GM21390 (cell line): ENCODE results near the gene QTRT2.

Source experiments
- ATAC-seq: cut with Tn5 transposase; IDR thresholded peaks from one replicate; pipeline ENCODE4 v1.9.1; 2021; ENCODE audit not compliant: unreplicated experiment

The QTRT2 gene

DNA sequence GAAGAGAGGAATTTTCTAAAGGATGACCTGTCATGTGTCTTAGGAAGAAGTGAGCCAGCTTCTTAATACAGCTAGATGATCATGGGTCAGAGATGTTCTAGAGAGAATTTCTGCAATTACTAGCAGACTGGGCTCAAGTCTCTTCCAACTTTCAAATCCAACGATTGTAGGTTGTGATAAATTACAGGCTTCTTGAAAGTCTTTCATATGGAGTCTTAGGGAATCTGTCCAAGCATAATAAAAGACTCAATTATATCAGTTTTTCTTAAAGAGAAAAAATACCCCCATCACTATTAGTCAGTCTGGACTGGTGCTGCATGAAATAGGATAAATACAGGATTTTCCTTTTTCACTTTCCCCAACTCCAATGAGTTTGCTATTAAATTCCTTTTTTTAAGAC, 63.2 kb downstream of the QTRT2 start:
- no peak for ATAC-seq

GRCh38 chr3:114120211-114120610, 63.7 kb downstream of the QTRT2 start:
- no peak for ATAC-seq

DNA sequence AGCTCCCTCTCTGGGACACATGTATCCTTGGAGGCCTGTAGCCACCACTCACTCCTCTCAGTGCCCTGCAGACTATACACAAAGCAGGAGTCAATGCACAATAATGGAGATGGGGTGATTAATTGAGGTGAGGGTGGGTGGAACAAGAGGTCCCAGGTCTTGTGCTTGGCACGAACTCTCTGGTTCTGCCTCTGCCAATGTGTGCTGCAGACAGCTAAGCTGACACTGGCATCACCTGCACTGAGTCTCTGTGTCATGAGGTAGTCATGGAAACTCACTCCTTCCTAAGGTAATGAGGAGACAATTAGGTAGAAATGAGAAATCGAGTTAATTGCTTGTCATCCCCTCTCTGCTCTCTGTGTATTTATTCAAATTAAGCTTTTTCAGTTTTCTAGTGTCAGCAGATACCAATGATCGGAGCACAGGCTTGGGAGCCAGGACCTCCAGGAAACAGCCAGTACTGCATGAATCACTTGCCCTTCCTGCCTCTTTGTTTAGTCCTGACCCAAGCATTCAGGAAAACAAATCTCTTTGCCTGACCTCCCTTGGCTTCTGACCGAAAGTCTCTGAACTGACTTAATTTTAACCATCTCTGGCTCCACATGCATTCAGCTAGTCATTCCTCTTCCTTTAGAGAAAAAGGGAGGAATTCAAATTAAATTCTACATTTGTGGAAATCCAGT, 65.6 kb downstream of the QTRT2 start:
- ATAC-seq, result no peak

DNA sequence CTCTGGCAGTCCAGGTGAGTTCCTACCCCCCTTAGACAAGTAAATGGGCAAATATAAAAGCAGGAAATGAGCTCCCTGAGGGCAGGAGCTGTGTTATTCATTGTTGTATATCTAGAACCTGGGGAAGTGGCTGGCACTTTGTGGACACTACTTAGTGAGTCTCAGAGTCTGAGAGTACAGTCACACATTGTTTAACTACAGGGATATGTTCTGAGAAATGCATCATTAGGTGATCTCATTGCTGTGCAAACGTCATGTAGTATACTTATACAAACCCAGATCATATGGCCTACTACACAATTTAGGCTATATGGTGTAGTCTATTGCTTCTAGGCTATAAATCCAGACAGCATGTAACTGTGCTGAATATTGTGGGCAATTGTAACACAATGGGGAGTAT, 69.9 kb downstream of the QTRT2 start:
- ATAC-seq, result no peak

- no peak for ATAC-seq
Measured at GRCh38 chr3:114127517-114127916, 71.0 kb downstream of the QTRT2 start.

GRCh38 chr3:114128231-114128630, 71.7 kb downstream of the QTRT2 start:
- ATAC-seq, result no peak

DNA sequence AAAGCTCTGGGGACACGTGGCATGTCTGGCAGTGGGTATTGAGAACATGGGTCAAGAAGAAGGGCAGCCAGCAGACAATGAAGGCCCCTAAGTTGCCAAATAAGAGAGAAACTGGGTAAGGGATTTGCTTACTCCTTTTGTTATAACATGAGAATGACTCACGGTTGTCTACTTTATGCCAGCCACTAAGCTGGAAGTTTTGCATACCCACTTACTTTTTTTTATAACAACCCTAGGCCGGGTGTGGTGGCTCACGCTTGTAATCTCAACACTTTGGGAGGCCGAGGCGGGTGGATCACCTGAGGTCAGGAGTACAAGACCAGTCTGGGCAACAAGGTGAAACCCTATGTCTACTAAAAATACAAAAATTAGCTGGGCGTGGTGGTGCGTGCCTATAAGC, 72.3 kb downstream of the QTRT2 start:
- ATAC-seq, result no peak

- no peak for ATAC-seq
Measured at GRCh38 chr3:114132500-114132899, 76.0 kb downstream of the QTRT2 start.

DNA sequence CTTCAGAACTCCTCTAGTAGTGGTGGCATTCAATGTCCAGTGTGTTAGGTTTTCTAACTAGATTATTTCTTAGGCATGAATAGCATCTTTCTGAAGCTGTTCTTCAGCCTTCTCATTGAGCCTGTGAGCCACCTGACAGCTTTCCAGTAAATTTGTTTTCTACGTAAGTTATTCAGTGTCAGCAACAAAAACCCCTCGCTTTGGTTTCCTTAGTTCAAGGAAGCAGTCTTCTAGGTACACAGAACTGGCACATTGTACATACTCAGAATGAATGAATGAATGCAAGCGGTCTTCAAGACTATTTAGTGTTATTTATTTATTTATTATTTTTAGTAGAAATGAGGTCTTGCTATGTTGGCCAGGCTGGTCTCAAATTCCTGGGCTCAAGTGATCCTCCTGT, 77.4 kb downstream of the QTRT2 start:
- ATAC-seq, result no peak
